Tibial artery (tissue), 4 donors: ENCODE data around the gene MSI2.

Source experiments
- DNase-seq, 2 donors: peaks; one replicate each; pipeline ENCODE4 v3.0.0-alpha.2; 2019
- H3K27ac ChIP-seq, 2 donors: fragments of 200-600 bp; sonication (generic) in 1 of 2; 1 replicate in 1 of 2; 2 replicates in 1 of 2; pipeline ENCODE4 v1.5.1; 2018 to 2019; ENCODE audit warnings: mild to moderate bottlenecking in 1 of 2
- H3K27me3 ChIP-seq, 2 donors: fragments of 200-600 bp; sonication (generic) in 1 of 2; one replicate each; pipeline versions ENCODE4 v1.5.1 to v1.6.0; 2016 to 2019
- H3K36me3 ChIP-seq, 3 donors: fragments of 200-600 bp; sonication (generic) in 2 of 3; one replicate each; pipeline ENCODE4 v1.5.1; 2016 to 2019; ENCODE audit warnings: mild to moderate bottlenecking in 2 of 3
- H3K4me1 ChIP-seq, 4 donors: fragments of 200-600 bp; sonication (generic) in 2 of 4; 1 replicate in 3 of 4; 2 replicates in 1 of 4; pipeline ENCODE4 v1.5.1; 2016 to 2019
- H3K4me3 ChIP-seq, 2 donors: fragments of 200-600 bp; sonication (generic) in 1 of 2; 1 replicate in 1 of 2; 2 replicates in 1 of 2; pipeline ENCODE4 v1.5.1; 2018 to 2019; ENCODE audit warnings: mild to moderate bottlenecking in 2 of 2
- H3K9me3 ChIP-seq, 3 donors: fragments of 200-600 bp; sonication (generic) in 1 of 3; one replicate each; pipeline ENCODE4 v1.5.1; 2016 to 2019
- intact Hi-C: fragments of 100-400 bp; cut with DNase I; formaldehyde crosslinking; loops from one replicate; pipeline ENCODE4 v1.15.0; 2023; ENCODE audit warnings: low total_unique reads
- TF ChIP-seq, protein P1 (sequence below), 2 experiments: fragments of 200-600 bp in 1 of 2; fragments of 450-650 bp in 1 of 2; IDR thresholded peaks; one replicate each; pipeline ENCODE4 v1.5.1; 2017 to 2019; ENCODE audit warnings: antibody characterized with exemption in 2 of 2, mild to moderate bottlenecking in 1 of 2, moderate library complexity in 1 of 2

MSI2 gene

DNA sequence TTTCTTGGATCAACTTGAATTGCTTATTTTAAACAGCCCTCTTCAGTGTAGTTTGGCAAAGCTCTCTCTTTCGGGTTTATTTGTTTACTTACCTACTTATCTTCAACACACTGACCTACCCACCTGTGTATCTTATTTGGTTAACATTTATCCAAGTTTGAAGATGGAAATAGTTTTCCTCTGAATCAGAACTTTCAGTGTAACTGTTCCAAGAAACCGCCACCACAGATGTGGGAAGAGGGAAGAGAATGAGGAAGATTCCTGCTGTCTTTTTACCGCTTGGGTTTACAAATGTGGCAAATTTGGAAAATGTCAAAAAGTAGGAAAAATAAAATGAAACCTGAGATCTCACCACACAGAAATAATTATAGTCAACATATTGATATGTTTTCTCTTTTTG lies 115.8 kb downstream of the MSI2 start:
- H3K27ac ChIP-seq, result no peak overlapping the region
- H3K4me1 ChIP-seq, result peaks cover 0 to 2% (median under 1%) of the 10 kb centered on the region in 4 donors
- H3K9me3 ChIP-seq, result no peaks in the 10 kb centered on the region
- peaks cover 0 to 7% (median 0%) of the 10 kb centered on the region in 3 donors for H3K36me3 ChIP-seq
- H3K4me3 ChIP-seq, result no peak overlapping the region
- TF ChIP-seq, protein P1, sequence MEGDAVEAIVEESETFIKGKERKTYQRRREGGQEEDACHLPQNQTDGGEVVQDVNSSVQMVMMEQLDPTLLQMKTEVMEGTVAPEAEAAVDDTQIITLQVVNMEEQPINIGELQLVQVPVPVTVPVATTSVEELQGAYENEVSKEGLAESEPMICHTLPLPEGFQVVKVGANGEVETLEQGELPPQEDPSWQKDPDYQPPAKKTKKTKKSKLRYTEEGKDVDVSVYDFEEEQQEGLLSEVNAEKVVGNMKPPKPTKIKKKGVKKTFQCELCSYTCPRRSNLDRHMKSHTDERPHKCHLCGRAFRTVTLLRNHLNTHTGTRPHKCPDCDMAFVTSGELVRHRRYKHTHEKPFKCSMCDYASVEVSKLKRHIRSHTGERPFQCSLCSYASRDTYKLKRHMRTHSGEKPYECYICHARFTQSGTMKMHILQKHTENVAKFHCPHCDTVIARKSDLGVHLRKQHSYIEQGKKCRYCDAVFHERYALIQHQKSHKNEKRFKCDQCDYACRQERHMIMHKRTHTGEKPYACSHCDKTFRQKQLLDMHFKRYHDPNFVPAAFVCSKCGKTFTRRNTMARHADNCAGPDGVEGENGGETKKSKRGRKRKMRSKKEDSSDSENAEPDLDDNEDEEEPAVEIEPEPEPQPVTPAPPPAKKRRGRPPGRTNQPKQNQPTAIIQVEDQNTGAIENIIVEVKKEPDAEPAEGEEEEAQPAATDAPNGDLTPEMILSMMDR (IDR thresholded peaks at IDR 0.05), result no peak
- DNase-seq, result no peak
- intact Hi-C loops, result no loop called here
- H3K27me3 ChIP-seq, result no peaks in the 10 kb centered on the region

DNA sequence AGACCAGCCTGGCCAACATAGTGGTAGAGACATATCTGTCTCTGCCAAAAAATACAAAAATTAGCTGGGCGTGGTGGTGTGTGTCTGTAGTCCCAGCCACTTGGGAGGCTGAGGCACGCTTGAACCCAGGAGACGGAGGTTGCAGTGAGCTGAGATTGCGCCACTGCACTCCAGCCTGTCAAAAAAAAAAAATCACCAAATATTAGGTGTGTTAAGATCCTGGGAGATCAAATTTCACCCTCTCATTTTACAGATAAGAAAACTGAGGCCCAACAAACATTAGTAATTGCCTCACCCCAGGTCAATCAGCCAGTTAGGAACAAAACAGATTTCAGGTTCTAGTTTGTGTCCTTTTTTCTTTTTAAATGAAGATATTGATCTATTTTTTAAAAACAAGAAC lies 116.7 kb downstream of the MSI2 start:
- Histone ChIP-seq H3K9me3 (no peaks in the 10 kb centered on the region), H3K27ac (no peak overlapping the region), H3K27me3 (no peaks in the 10 kb centered on the region), H3K4me1 (no peaks in the 10 kb centered on the region), H3K36me3 (peaks cover 0 to 7% (median 0%) of the 10 kb centered on the region in 3 donors), H3K4me3 (no peak overlapping the region)
- DNase-seq, result no peak
- TF ChIP-seq, protein P1 (IDR thresholded peaks at IDR 0.05), result no peak
- intact Hi-C loops, result no loop called here

DNA sequence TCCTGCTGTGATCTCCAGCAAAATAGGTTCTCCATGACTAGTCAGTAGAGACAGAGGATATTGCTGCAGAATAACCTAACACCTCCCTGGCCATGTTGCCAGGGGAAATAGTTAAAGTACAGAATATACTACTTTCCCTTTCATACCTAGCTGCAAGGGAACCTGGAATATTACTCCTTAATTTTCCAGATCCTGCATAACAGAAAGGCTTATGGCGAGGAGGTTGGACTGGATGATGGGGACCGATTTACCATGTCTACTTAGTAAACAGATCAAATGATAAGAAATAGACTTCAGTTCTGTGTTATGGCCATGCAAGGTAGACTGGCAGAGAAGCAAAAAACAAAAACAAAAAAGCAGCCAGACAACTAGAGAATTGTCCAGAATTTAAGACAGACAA lies 117.4 kb downstream of the MSI2 start:
- Histone ChIP-seq H3K9me3 (no peaks in the 10 kb centered on the region), H3K4me3 (no peak overlapping the region), H3K27ac (no peak overlapping the region), H3K27me3 (no peaks in the 10 kb centered on the region), H3K36me3 (peaks cover 0 to 7% (median 0%) of the 10 kb centered on the region in 3 donors), H3K4me1 (no peaks in the 10 kb centered on the region)
- no peak for DNase-seq
- TF ChIP-seq, protein P1 (IDR thresholded peaks at IDR 0.05), result no peak
- intact Hi-C loops, result no loop called here

DNA sequence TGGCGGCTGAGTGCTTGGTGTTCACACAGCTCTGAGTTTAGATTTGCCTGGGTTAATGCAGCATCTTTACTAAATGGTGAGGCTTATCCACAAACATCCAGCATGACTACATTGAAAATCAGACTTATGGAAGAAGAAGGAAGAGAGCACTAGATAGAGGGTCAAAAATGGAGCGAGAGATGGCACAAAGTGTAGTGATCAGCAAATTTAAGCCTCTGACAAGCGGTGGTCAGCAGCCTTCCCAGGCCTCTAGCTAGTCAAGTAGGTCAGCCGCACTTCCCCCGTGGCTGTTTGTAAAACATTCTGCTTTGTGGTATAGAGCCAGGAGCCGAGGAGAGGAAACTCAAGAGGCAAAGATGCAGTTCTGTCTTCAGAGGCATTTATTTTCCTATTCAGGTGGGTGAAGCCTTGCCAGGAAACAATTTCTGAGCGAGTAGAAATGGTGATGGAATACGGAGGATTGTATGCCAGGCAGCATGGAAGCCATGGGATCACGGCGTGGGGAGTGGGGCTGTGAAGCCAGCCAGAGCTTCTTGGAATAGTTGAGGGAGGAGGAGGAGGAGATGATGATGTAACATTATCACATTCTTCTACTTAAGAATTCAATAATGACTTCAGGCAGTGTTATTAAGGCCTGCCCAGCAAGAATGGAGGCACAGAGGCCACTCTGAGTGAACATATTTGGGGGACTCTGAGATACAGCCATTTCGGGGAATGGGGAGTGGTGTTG lies 118.9 kb downstream of the MSI2 start:
- Histone ChIP-seq H3K9me3 (no peaks in the 10 kb centered on the region), H3K27ac (no peak overlapping the region), H3K36me3 (peaks cover 0 to 7% (median 0%) of the 10 kb centered on the region in 3 donors), H3K4me1 (no peaks in the 10 kb centered on the region), H3K27me3 (no peaks in the 10 kb centered on the region), H3K4me3 (no peak overlapping the region)
- TF ChIP-seq, protein P1 (IDR thresholded peaks at IDR 0.05), result no peak
- intact Hi-C loops, result no loop called here
- DNase-seq, result no peak

DNA sequence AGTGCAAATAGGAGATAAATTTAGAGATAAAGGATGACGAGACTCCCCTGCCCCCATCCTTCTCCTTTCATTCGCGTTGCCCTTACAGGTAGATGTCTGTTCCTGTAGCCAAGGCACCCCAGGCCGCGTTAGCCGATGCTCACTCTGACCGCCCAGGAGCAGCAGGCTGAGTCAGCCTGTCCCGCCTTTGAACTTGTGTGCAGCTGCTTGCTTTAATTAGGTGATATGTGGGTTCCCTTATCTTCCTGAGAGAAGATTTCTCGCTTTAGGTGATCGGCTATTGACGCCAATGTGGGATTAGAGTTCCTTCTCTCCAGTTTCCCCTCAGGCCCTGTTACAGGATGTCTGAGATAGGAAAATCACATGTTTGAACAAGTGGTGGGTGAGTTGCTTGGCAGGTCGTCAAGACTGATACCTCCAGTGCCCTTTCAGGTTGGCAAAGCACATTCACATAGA lies 119.5 kb downstream of the MSI2 start:
- no peak for DNase-seq
- Histone ChIP-seq H3K4me1 (no peaks in the 10 kb centered on the region), H3K36me3 (peaks cover 0 to 7% (median 0%) of the 10 kb centered on the region in 3 donors), H3K4me3 (no peak overlapping the region), H3K27me3 (no peaks in the 10 kb centered on the region), H3K27ac (no peak overlapping the region), H3K9me3 (no peaks in the 10 kb centered on the region)
- intact Hi-C loops, result no loop called here
- TF ChIP-seq, protein P1 (IDR thresholded peaks at IDR 0.05), result no peak
